ENCODE data around the gene CDH23. TPM values are rescaled to one million over a fixed set of nuclear protein-coding genes. Genes with fewer than 3 reads are reported as not detected.

CDH23 gene
- total and polyA plus RNA-seq, 2 of the 8 experiments (the other 6 are each of a cell fraction or from before 2014, with no cell fraction given), result 1.9 to 4.9 TPM

- TF ChIP-seq CHD7 (IDR thresholded peaks at IDR 0.05; ENCODE audit: insufficient replicate concordance, low read length), result no peak
- no peak for TF ChIP-seq CBX8 (IDR thresholded peaks at IDR 0.05; ENCODE audit: borderline replicate concordance, low read depth, low read length)
- no peak for TF ChIP-seq EZH2 (IDR thresholded peaks at IDR 0.05; ENCODE audit: low read depth, low read length, severe bottlenecking)
- TF ChIP-seq RBBP5 (IDR thresholded peaks at IDR 0.05; ENCODE audit: borderline replicate concordance, low read depth, low read length), result no peak
These were observed 184.2 kb downstream of the CDH23 start (continued) for GRCh38 chr10:71580926-71581325.
